NCI-H146 (cell line): Measurements from ENCODE around the gene ITPR3.

Experiments used
- DNase-seq: peaks from one replicate; lab custom pipeline; 2025; lab: John Stamatoyannopoulos, UW

The ITPR3 gene

DNA sequence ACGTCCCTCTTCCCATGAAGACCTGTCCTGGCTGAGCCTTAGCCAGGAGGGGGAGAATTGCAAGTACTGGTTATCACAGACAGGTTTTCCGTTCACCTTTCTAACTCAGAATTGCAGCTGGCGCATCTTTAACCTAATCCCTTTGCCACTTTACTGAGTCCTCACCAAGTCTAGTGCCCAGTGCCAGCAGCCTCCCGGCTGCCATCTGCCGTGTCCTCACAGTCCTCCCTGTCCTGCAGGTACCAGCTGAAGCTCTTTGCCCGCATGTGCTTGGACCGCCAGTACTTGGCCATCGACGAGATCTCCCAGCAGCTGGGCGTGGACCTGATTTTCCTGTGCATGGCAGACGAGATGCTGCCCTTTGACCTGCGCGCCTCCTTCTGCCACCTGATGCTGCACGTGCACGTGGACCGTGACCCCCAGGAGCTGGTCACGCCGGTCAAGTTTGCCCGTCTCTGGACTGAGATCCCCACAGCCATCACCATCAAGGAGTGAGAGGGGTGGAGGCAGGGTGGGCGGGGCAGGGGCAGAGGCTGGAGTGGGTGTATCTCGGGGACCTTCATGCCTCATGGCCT lies 49.1 kb downstream of the ITPR3 start:
- DNase-seq = no peak

GRCh38 chr6:33670971-33671743 lies 50.0 kb downstream of the ITPR3 start:
- no peak for DNase-seq

DNA sequence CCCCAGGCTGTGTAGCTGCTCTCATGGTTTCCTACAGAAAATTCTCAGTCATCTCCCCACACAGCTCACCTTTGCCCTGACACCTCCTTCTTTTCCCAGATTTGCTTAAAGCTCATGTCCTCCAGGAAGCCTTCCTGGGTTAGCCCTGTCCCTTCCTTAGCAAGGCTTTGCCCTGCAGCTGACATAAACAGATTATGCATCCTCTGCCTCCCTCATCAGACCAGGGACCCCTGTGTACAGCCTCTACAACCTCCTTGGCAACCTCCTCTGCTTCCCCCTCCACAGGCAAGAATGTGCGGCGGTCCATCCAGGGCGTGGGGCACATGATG lies 50.6 kb downstream of the ITPR3 start:
- DNase-seq = no peak

DNA sequence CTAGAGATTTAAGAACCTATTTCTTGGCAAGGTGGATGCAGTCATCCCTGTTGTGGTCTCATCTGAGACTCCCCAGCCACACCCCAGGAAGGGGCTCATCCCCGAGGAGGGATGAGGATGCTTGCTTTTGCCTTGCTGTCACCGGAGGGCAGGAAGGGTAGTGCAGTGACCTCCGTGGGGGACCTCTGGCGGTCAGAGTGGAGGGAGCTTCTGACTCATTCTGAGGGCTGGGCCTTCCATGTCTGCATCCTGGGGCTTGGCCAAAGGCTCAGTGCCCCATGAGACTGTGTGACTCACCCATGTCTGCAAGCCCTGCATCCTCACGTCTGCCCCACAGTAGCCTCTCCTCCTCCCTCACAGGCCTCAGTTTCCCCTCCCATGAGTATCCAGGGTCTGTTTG lies 51.7 kb downstream of the ITPR3 start:
- no peak for DNase-seq

- DNase-seq = no peak
Observed at GRCh38 chr6:33673851-33674250, 52.7 kb downstream of the ITPR3 start.

DNA sequence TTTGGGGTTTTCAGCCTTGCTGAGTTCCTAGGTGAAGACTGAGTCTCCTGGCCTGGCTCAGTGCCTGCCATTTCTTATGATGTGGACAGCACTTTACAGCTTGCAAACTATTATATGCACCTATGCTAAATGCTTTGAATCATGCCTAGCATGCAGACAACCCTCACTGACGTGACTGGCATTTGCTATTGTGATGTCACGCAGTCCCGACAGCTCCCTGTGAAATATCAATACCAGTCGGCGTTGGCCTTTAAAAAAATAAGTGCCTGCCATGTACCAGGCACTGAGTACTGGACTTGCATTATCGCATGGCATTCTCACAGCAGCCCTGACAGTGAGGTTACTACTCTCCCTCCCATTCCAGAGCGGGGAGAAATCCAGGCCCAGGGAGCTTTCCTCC lies 54.8 kb downstream of the ITPR3 start:
- DNase-seq = no peak

GRCh38 chr6:33676416-33677142 lies 55.5 kb downstream of the ITPR3 start:
- DNase-seq = no peak

GRCh38 chr6:33677143-33677660 lies 56.1 kb downstream of the ITPR3 start:
- no peak for DNase-seq

GRCh38 chr6:33677689-33678088 lies 56.6 kb downstream of the ITPR3 start:
- DNase-seq = no peak

DNA sequence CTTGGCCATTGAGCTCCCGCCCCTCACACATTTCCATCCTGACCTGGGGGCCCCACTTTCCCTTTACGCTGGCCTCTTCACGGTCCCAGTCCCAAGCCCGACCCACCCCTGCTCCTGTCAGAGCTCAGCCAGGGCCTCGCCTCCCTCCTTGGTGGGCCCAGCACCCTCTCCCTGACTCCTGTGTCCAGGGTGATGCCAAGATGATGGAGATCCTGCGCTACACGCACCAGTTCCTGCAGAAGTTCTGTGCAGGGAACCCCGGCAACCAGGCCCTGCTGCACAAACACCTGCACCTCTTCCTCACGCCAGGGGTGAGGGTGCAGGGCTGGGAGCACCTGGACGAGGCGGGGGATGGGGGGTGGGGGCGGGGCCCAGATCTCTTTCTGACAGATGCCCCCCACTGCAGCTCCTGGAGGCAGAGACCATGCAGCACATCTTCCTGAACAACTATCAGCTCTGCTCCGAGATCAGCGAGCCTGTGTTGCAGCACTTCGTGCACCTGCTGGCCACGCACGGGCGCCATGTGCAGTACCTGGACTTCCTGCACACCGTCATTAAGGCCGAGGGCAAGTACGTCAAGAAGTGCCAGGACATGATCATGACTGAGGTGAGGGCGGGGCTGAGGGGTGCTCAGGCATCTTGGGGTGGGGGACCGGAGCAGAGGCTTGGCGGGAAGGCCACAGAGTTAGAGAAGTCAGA lies 57.3 kb downstream of the ITPR3 start:
- no peak for DNase-seq

DNA sequence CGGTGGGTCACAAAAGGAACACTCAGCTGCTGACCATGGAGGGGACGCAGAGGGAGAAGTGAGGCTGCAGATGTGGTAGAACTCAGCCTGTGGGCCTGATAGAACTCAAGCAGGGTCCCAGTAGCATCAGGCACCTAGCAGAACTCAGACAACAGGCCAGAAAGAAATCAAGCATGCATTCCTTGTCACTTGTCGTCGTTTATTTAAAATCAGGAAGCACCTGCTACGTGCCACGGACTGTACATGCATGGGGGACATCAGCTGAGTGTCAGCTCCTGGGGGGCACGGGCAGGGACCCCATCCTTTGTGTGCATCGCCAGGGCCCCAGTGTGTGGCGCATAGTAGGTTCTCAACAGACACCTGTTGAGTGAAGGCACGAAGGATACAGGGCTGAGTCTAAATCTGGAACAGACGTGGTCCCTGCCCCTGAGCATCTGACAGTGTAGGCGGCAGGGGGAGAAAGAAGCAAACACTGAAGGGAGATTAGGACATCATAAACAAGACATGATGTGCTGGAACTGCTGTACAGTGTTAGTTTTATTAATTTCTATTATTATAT lies 57.9 kb downstream of the ITPR3 start:
- no peak for DNase-seq

- no peak for DNase-seq
Observed at GRCh38 chr6:33679761-33680160, 58.6 kb downstream of the ITPR3 start.

- no peak for DNase-seq
Observed at GRCh38 chr6:33682341-33682740, 61.2 kb downstream of the ITPR3 start.

GRCh38 chr6:33683051-33683571 lies 62.0 kb downstream of the ITPR3 start:
- no peak for DNase-seq

- DNase-seq = no peak
Observed at GRCh38 chr6:33683576-33684427, 62.7 kb downstream of the ITPR3 start.

DNA sequence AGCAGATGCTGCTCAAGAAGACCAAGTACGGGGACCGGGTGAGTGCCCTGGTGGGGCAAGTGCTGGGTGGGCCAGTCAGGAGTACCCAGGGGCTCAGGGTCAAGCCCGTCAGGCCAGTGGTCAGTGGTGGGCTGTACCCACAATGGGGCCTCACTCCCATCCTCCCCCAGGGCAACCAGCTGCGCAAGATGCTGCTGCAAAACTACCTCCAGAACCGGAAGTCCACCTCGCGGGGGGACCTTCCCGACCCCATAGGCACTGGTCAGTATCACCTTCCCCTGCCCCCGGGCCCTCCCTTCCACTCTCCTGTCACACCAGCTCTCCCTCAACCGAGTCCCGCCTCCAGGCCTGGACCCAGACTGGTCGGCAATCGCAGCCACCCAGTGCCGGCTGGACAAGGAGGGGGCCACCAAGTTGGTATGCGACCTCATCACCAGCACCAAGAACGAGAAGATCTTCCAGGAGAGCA lies 63.3 kb downstream of the ITPR3 start:
- no peak for DNase-seq

- no peak for DNase-seq
Observed at GRCh38 chr6:33684983-33685382, 63.9 kb downstream of the ITPR3 start.

DNA sequence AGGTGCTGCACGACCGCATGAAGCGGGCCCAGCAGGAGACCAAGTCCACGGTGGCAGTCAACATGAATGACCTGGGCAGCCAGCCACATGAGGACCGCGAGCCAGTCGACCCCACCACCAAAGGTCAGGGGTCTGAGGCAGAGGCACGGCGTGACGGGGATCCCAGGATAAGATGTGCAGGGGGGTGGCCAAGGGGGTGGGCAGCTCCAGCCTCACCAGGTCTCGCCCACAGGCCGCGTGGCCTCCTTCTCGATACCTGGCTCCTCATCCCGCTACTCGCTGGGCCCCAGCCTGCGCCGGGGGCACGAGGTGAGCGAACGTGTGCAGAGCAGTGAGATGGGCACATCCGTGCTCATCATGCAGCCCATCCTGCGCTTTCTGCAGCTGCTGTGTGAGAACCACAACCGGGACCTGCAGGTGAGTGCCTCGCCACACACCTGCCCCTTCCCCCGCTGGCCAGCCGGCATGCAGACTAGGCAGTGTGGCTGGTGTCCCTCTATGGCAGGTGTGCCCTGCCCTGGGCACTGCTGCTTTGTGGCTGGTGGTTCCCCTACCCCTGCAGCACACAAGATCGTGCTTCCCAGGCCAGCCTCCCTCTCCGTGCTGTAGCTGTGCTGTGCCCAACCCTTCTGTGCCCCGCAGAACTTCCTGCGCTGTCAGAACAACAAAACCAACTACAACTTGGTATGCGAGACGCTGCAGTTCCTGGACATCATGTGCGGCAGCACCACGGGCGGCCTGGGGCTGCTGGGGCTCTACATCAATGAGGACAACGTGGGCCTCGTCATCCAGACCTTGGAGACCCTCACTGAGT lies 64.5 kb downstream of the ITPR3 start:
- no peak for DNase-seq

- DNase-seq = no peak
Observed at GRCh38 chr6:33686225-33686924, 65.3 kb downstream of the ITPR3 start.
